COR-L47 (cell line): ENCODE results near the gene FKBP8.

Experiments used
- DNase-seq: peaks from one replicate; lab custom pipeline; 2025; lab: John Stamatoyannopoulos, UW

FKBP8 gene

GRCh38 chr19:18502246-18502637 lies 41.1 kb downstream of the FKBP8 start:
- DNase-seq, result no peak

GRCh38 chr19:18501832-18502231 lies 41.5 kb downstream of the FKBP8 start:
- no peak for DNase-seq

- no peak for DNase-seq
Measured at GRCh38 chr19:18501351-18501750, 42.0 kb downstream of the FKBP8 start.

- DNase-seq, result no peak
Measured at GRCh38 chr19:18500799-18501198, 42.6 kb downstream of the FKBP8 start.

GRCh38 chr19:18500376-18500775 lies 43.0 kb downstream of the FKBP8 start:
- DNase-seq, result no peak

GRCh38 chr19:18499055-18499775 lies 44.2 kb downstream of the FKBP8 start:
- no peak for DNase-seq

GRCh38 chr19:18496980-18497256 lies 46.5 kb downstream of the FKBP8 start:
- no peak for DNase-seq

- DNase-seq, result peak; percentile 35
Measured at GRCh38 chr19:18496167-18496979, 47.0 kb downstream of the FKBP8 start.

GRCh38 chr19:18495204-18495911 lies 48.0 kb downstream of the FKBP8 start:
- DNase-seq, result no peak

- no peak for DNase-seq
Measured at GRCh38 chr19:18494267-18494607, 49.1 kb downstream of the FKBP8 start.

GRCh38 chr19:18493440-18494266 lies 49.7 kb downstream of the FKBP8 start:
- DNase-seq, result no peak

- no peak for DNase-seq
Measured at GRCh38 chr19:18491995-18492953, 51.1 kb downstream of the FKBP8 start.

- DNase-seq, result no peak
Measured at GRCh38 chr19:18490728-18491127, 52.6 kb downstream of the FKBP8 start.

GRCh38 chr19:18489627-18490184 lies 53.7 kb downstream of the FKBP8 start:
- DNase-seq, result no peak

- peak; percentile 68 for DNase-seq
Measured at GRCh38 chr19:18488838-18489626, 54.3 kb downstream of the FKBP8 start.

- no peak for DNase-seq
Measured at GRCh38 chr19:18488403-18488723, 55.0 kb downstream of the FKBP8 start.

GRCh38 chr19:18487576-18488402 lies 55.6 kb downstream of the FKBP8 start:
- no peak for DNase-seq

GRCh38 chr19:18486746-18487145 lies 56.6 kb downstream of the FKBP8 start:
- DNase-seq, result no peak

- no peak for DNase-seq
Measured at GRCh38 chr19:18484992-18485391, 58.4 kb downstream of the FKBP8 start.
